ENCODE measurements around the gene CYP1B1. TPM values are rescaled to one million over a fixed set of nuclear protein-coding genes. Genes with fewer than 3 reads are reported as not detected.
A peak's percentile ranks its signal among the peaks of the same experiment; 100 is the strongest.

Gene CYP1B1
- total and polyA plus RNA-seq, 2 experiments from 2014 or later = 56.0 to 116 TPM

- in situ Hi-C loops (cut with MboI) = no loop called here
- H3K79me2 ChIP-seq (ENCODE audit: insufficient read depth) = no peaks in the 10 kb centered on the region
- H3K9me2 ChIP-seq (ENCODE audit: insufficient read depth) = no peaks in the 10 kb centered on the region
- peak overlapping the region; percentile 74 for H3K27ac ChIP-seq
- TF ChIP-seq EZH2phosphoT487 (IDR thresholded peaks at IDR 0.05; ENCODE audit: insufficient read depth, low read depth) = no peak
- TF ChIP-seq EZH2 (IDR thresholded peaks at IDR 0.05; ENCODE audit: insufficient read depth, poor library complexity, severe bottlenecking) = no peak
- no peak for DNase-seq
- no peaks in the 10 kb centered on the region for H3K27me3 ChIP-seq (replicated peaks; ENCODE audit: insufficient read depth)
- peak overlapping the region; percentile 67 for H3K4me2 ChIP-seq (ENCODE audit: unreplicated experiment)
- H3K4me1 ChIP-seq (ENCODE audit: insufficient read depth) = peaks cover 58% of the 10 kb centered on the region
- no peak overlapping the region for H3K4me3 ChIP-seq
- WGBS, 2 experiments (ENCODE audit: low coverage in 1 of 2, low lambda C conversion rate in 2 of 2, missing lambda C conversion rate in 2 of 2) = 86 to 87% methylated on average over 11 of the region's 11 CpGs
- H3K36me3 ChIP-seq (ENCODE audit: low read depth) = no peaks in the 10 kb centered on the region
- peak overlapping the region; percentile 57 for H2AFZ ChIP-seq
- peaks cover 39% of the 10 kb centered on the region for H3F3A ChIP-seq (ENCODE audit: insufficient read depth)
- H3K9ac ChIP-seq = peak overlapping the region; percentile 69
- no peaks in the 10 kb centered on the region for H3K9me3 ChIP-seq (ENCODE audit: low read depth)
- no peaks in the 10 kb centered on the region for H4K20me1 ChIP-seq (ENCODE audit: insufficient read depth)
These were observed 19.4 kb upstream of the CYP1B1 start for GRCh38 chr2:38095079-38095995.

- no peak overlapping the region for H3K4me2 ChIP-seq (ENCODE audit: unreplicated experiment)
- in situ Hi-C loops (cut with MboI) = no loop called here
- H3K27me3 ChIP-seq (replicated peaks; ENCODE audit: insufficient read depth) = no peaks in the 10 kb centered on the region
- H3K79me2 ChIP-seq (ENCODE audit: insufficient read depth) = no peaks in the 10 kb centered on the region
- H3K9me3 ChIP-seq (ENCODE audit: low read depth) = no peaks in the 10 kb centered on the region
- H3K4me1 ChIP-seq (ENCODE audit: insufficient read depth) = peaks cover 54% of the 10 kb centered on the region
- H3K9ac ChIP-seq = no peak overlapping the region
- peaks cover 36% of the 10 kb centered on the region for H3F3A ChIP-seq (ENCODE audit: insufficient read depth)
- H3K27ac ChIP-seq = no peak overlapping the region
- DNase-seq = peak; percentile 61
- WGBS, 2 experiments (ENCODE audit: low coverage in 1 of 2, low lambda C conversion rate in 2 of 2, missing lambda C conversion rate in 2 of 2) = 88 to 100% methylated on average over 1 of the region's 1 CpG
- no peak overlapping the region for H2AFZ ChIP-seq
- no peaks in the 10 kb centered on the region for H3K9me2 ChIP-seq (ENCODE audit: insufficient read depth)
- H3K4me3 ChIP-seq = no peak overlapping the region
- no peaks in the 10 kb centered on the region for H3K36me3 ChIP-seq (ENCODE audit: low read depth)
- H4K20me1 ChIP-seq (ENCODE audit: insufficient read depth) = no peaks in the 10 kb centered on the region
- TF ChIP-seq EZH2 (IDR thresholded peaks at IDR 0.05; ENCODE audit: insufficient read depth, poor library complexity, severe bottlenecking) (no peak), EZH2phosphoT487 (IDR thresholded peaks at IDR 0.05; ENCODE audit: insufficient read depth, low read depth) (no peak)
These were observed 17.7 kb upstream of the CYP1B1 start for GRCh38 chr2:38093527-38094165.

- TF ChIP-seq EZH2phosphoT487 (IDR thresholded peaks at IDR 0.05; ENCODE audit: insufficient read depth, low read depth) = no peak
- TF ChIP-seq EZH2 (IDR thresholded peaks at IDR 0.05; ENCODE audit: insufficient read depth, poor library complexity, severe bottlenecking) = no peak
- no peaks in the 10 kb centered on the region for H4K20me1 ChIP-seq (ENCODE audit: insufficient read depth)
- no peak overlapping the region for H3K4me3 ChIP-seq
- in situ Hi-C loops (cut with MboI) = no loop called here
- peak; percentile 92 for DNase-seq
- no peaks in the 10 kb centered on the region for H3K27me3 ChIP-seq (replicated peaks; ENCODE audit: insufficient read depth)
- H3K9me2 ChIP-seq (ENCODE audit: insufficient read depth) = no peaks in the 10 kb centered on the region
- H3K27ac ChIP-seq = peak overlapping the region; percentile 90
- peak overlapping the region; percentile 78 for H3K4me2 ChIP-seq (ENCODE audit: unreplicated experiment)
- no peaks in the 10 kb centered on the region for H3K9me3 ChIP-seq (ENCODE audit: low read depth)
- no peaks in the 10 kb centered on the region for H3K79me2 ChIP-seq (ENCODE audit: insufficient read depth)
- H3F3A ChIP-seq (ENCODE audit: insufficient read depth) = peaks cover 23% of the 10 kb centered on the region
- peak overlapping the region; percentile 73 for H3K9ac ChIP-seq
- peaks cover 41% of the 10 kb centered on the region for H3K4me1 ChIP-seq (ENCODE audit: insufficient read depth)
- peak overlapping the region; percentile 73 for H2AFZ ChIP-seq
- WGBS, 2 experiments (ENCODE audit: low coverage in 1 of 2, low lambda C conversion rate in 2 of 2, missing lambda C conversion rate in 2 of 2) = 17 to 18% methylated on average over 11 of the region's 11 CpGs
- H3K36me3 ChIP-seq (ENCODE audit: low read depth) = no peaks in the 10 kb centered on the region
These were observed 16.4 kb upstream of the CYP1B1 start for GRCh38 chr2:38092196-38092902.

DNA sequence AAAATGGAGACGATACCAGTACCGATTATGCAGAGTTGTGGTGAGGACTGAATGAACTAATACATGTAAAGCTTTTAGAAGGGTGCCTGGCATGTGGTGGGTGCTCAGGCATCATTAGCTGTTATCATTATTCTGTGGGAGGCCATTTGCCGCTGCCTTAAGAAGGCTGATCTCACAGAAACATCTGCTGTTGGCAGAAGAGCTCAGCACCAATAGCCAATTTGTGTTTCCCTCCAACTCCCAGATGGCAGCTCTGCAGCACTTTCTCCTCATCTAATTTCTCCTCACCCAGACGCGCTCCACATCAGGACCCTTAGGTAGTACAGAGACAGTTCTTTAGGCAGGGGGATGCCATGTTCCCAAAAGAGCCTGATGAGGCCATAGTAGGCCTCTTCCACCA is 15.8 kb upstream of the CYP1B1 start:
- Histone ChIP-seq H3K9me2 (ENCODE audit: insufficient read depth) (no peaks in the 10 kb centered on the region), H3K36me3 (ENCODE audit: low read depth) (no peaks in the 10 kb centered on the region), H3K4me3 (no peak overlapping the region), H3F3A (ENCODE audit: insufficient read depth) (peaks cover 19% of the 10 kb centered on the region), H4K20me1 (ENCODE audit: insufficient read depth) (no peaks in the 10 kb centered on the region), H3K9ac (peak overlapping the region; percentile 73), H3K27ac (peak overlapping the region; percentile 90), H2AFZ (peak overlapping the region; percentile 73), H3K4me1 (ENCODE audit: insufficient read depth) (peaks cover 35% of the 10 kb centered on the region), H3K27me3 (replicated peaks; ENCODE audit: insufficient read depth) (no peaks in the 10 kb centered on the region), H3K4me2 (ENCODE audit: unreplicated experiment) (peak overlapping the region; percentile 78), H3K79me2 (ENCODE audit: insufficient read depth) (no peaks in the 10 kb centered on the region), H3K9me3 (ENCODE audit: low read depth) (no peaks in the 10 kb centered on the region)
- in situ Hi-C loops (cut with MboI) = no loop called here
- WGBS, 2 experiments (ENCODE audit: low coverage in 1 of 2, low lambda C conversion rate in 2 of 2, missing lambda C conversion rate in 2 of 2) = 53 to 56% methylated on average over 5 of the region's 5 CpGs
- TF ChIP-seq EZH2phosphoT487 (IDR thresholded peaks at IDR 0.05; ENCODE audit: insufficient read depth, low read depth) (no peak), EZH2 (IDR thresholded peaks at IDR 0.05; ENCODE audit: insufficient read depth, poor library complexity, severe bottlenecking) (no peak)
- DNase-seq = peak; percentile 22
